HepG2 (cell line): ENCODE results near the gene ZNF333. TPM values are rescaled to one million over a fixed set of nuclear protein-coding genes. Genes with fewer than 3 reads are reported as not detected.

Source experiments
- ATAC-seq: fragments of 200-7000 bp; cut with Tn5 transposase; 3 replicates; pipeline ENCODE4 v1.9.1; 2020; ENCODE audit warnings: mild to moderate bottlenecking, moderate library complexity
- BruUV-seq: library from RNA; stranded (reverse); fragments of 400-500 nt; replicated peaks from 2 replicates; lab custom pipeline; 2021; lab: Mats Ljungman, UMichigan
- CTCF ChIA-PET: fragments of 300-600 bp; formaldehyde crosslinking; extraction: SDS; loops from one replicate; lab custom pipeline; 2021; ENCODE audit warnings: low total read pairs, inconsistent platforms, low intra/inter-chr PET ratio; lab: Yijun Ruan, JAX
- POLR2A ChIA-PET: fragments of 350-600 bp; sonication (Branson Sonifier 250); formaldehyde crosslinking; loops from one replicate; lab custom pipeline; 2020; ENCODE audit warnings: antibody characterized with exemption, inconsistent platforms; lab: Yijun Ruan, JAX
- DNase-seq: peaks from one replicate; pipeline ENCODE4 v3.0.0-alpha.2; 2015; ENCODE audit warnings: low spot score
- FAIRE-seq: peaks from 3 replicates; lab custom pipeline; 2011; peaks lifted over from hg19 to GRCh38; lab: Jason Lieb, UNC
- H2AFZ ChIP-seq: one replicate; pipeline ENCODE4 v1.6.1; 2011; ENCODE audit warnings: low read length, inconsistent platforms
- H3K27ac ChIP-seq: fragments of 300-600 bp; 3 replicates; pipeline ENCODE4 v1.8.0; 2011; ENCODE audit warnings: mixed run types, mild to moderate bottlenecking, mixed read lengths, low read length, inconsistent platforms; ENCODE audit not compliant: insufficient read depth; ENCODE audit errors: extremely low read length
- H3K27me3 ChIP-seq, 2 experiments: fragments of 200-600 bp in 1 of 2; 2 replicates in 1 of 2; 3 replicates in 1 of 2; pipeline versions ENCODE4 v1.6.0 to v1.8.0; 2011; ENCODE audit warnings: low read length in 2 of 2, mild to moderate bottlenecking in 2 of 2, moderate library complexity in 2 of 2, inconsistent platforms in 1 of 2; ENCODE audit not compliant: insufficient read depth in 2 of 2, control insufficient read depth in 1 of 2
- H3K36me3 ChIP-seq, 2 experiments: fragments of 200-600 bp in 1 of 2; replicated peaks in 1 of 2; 2 replicates in 1 of 2; 3 replicates in 1 of 2; pipeline versions ENCODE4 v1.5.1 to v1.8.0; 2011; ENCODE audit warnings: low read length in 2 of 2, inconsistent platforms in 1 of 2; ENCODE audit not compliant: insufficient read depth in 2 of 2, control insufficient read depth in 1 of 2
- H3K4me1 ChIP-seq: 2 replicates; pipeline ENCODE4 v1.5.1; 2012; ENCODE audit warnings: low read length, inconsistent platforms; ENCODE audit not compliant: insufficient read depth
- H3K4me2 ChIP-seq: 2 replicates; pipeline ENCODE4 v1.6.0; 2011; ENCODE audit warnings: low read depth, low read length, inconsistent platforms
- H3K4me3 ChIP-seq, 3 experiments: fragments of 200-600 bp in 1 of 3; sonication (generic), shearing (Covaris generic) in 1 of 3; replicated peaks in 1 of 3; 2 replicates each; pipeline ENCODE4 v1.5.1; 2011 to 2016; ENCODE audit warnings: low read length in 3 of 3, inconsistent platforms in 2 of 3, low read depth in 2 of 3, mild to moderate bottlenecking in 2 of 3, control low read depth in 1 of 3, mixed read lengths in 1 of 3; ENCODE audit not compliant: insufficient read depth in 1 of 3
- H3K79me2 ChIP-seq: one replicate; pipeline ENCODE4 v1.6.1; 2011; ENCODE audit warnings: low read length, inconsistent platforms; ENCODE audit not compliant: insufficient read depth
- H3K9ac ChIP-seq: 2 replicates; pipeline ENCODE4 v1.6.0; 2011; ENCODE audit warnings: mild to moderate bottlenecking, low read depth, low read length, inconsistent platforms; ENCODE audit not compliant: insufficient read depth
- H3K9me3 ChIP-seq: 2 replicates; pipeline ENCODE4 v1.5.1; 2012; ENCODE audit warnings: mild to moderate bottlenecking, low read length
- H4K20me1 ChIP-seq: 2 replicates; pipeline ENCODE4 v1.6.0; 2011; ENCODE audit warnings: inconsistent platforms, mild to moderate bottlenecking, low read length, moderate library complexity; ENCODE audit not compliant: insufficient read depth
- ATF7 ChIP-seq, 2 experiments: fragments of 450-650 bp in 1 of 2; sonication (generic) in 1 of 2; formaldehyde crosslinking in 1 of 2; IDR thresholded peaks; 2 replicates each; pipeline versions ENCODE4 v1.4.0 to v1.6.1; 2016 to 2020; ENCODE audit warnings: antibody characterized with exemption in 1 of 2, mild to moderate bottlenecking in 1 of 2, missing genetic modification reagents in 1 of 2
- ERF ChIP-seq: IDR thresholded peaks from 2 replicates; pipeline ENCODE4 v1.6.1; 2018; ENCODE audit warnings: missing biosample characterization, missing genetic modification reagents
- MEIS1 ChIP-seq: sonication (generic); formaldehyde crosslinking; IDR thresholded peaks from 2 replicates; pipeline ENCODE4 v1.9.0; 2021; ENCODE audit warnings: mild to moderate bottlenecking, missing genetic modification reagents, moderate library complexity, borderline replicate concordance
- SNAI1 ChIP-seq: sonication (generic); formaldehyde crosslinking; IDR thresholded peaks from 2 replicates; pipeline ENCODE4 v1.5.0; 2020; ENCODE audit warnings: mild to moderate bottlenecking, missing genetic modification reagents, borderline replicate concordance
- ZC3H4 ChIP-seq: sonication (generic); formaldehyde crosslinking; IDR thresholded peaks from 2 replicates; pipeline ENCODE4 v1.4.0; 2020; ENCODE audit warnings: missing genetic modification reagents, borderline replicate concordance
- ZFP41 ChIP-seq: sonication (generic); formaldehyde crosslinking; IDR thresholded peaks from 2 replicates; pipeline ENCODE4 v1.4.0; 2020; ENCODE audit warnings: mild to moderate bottlenecking, missing genetic modification reagents, borderline replicate concordance
- ZNF12 ChIP-seq: sonication (generic); formaldehyde crosslinking; IDR thresholded peaks from 2 replicates; pipeline ENCODE4 v1.5.0; 2020; ENCODE audit warnings: missing genetic modification reagents
- ZNF224 ChIP-seq: sonication (generic); formaldehyde crosslinking; IDR thresholded peaks from 2 replicates; pipeline ENCODE4 v1.5.0; 2020; ENCODE audit warnings: mild to moderate bottlenecking, missing genetic modification reagents
- ZNF251 ChIP-seq: sonication (generic); formaldehyde crosslinking; IDR thresholded peaks from 2 replicates; pipeline ENCODE4 v1.9.0; 2021; ENCODE audit warnings: mild to moderate bottlenecking, missing genetic modification reagents
- ZNF318 ChIP-seq: sonication (generic); formaldehyde crosslinking; IDR thresholded peaks from 2 replicates; pipeline ENCODE4 v1.4.0; 2020; ENCODE audit warnings: mild to moderate bottlenecking, missing genetic modification reagents
- ZNF557 ChIP-seq: sonication (generic); formaldehyde crosslinking; IDR thresholded peaks from 2 replicates; pipeline ENCODE4 v1.4.0; 2020; ENCODE audit warnings: missing genetic modification reagents
- WGBS: methylation state at CpG from one replicate; pipeline ENCODE4 v1.1.6; 2017; ENCODE audit warnings: low lambda C conversion rate; 5-methylcytosine and 5-hydroxymethylcytosine counted together
- in situ Hi-C: cut with HindIII; loops from 2 replicates; pipeline ENCODE4 v1.10.0; 2017; ENCODE audit warnings: low pct_unique_long_range_greater_than_20kb; ENCODE audit not compliant: extremely low pct_ligation_motif_present
- intact Hi-C: fragments of 100-400 bp; cut with micrococcal nuclease; formaldehyde crosslinking; loops from one replicate; pipeline ENCODE4 v1.10.0; 2022; ENCODE audit not compliant: unreplicated experiment
- polyA plus RNA-seq, 8 experiments: library from polyadenylated mRNA; depleted of rRNA in 3 of 8; stranded (reverse) in 7 of 8; unstranded in 1 of 8; fragments of >200 nt; fragmentation: Illumina TruSeq in 4 of 8; extraction: Trizol in 4 of 8; gene quantifications; 2 replicates each; pipeline versions ENCODE4 v1.2.1 to v1.2.3, GENCODE V29; 2011 to 2016; ENCODE audit warnings: low read depth in 4 of 8, missing spikeins in 1 of 8, mixed read lengths in 1 of 8; ENCODE audit not compliant: insufficient read depth in 1 of 8
- total RNA-seq, 5 experiments: library from RNA; depleted of rRNA; stranded (reverse); fragments of >200 nt; fragmentation: Illumina TruSeq; extraction: Trizol; gene quantifications; 2 replicates each; pipeline ENCODE4 v1.2.3, GENCODE V29; 2016; ENCODE audit warnings: low read depth in 1 of 5
- TF ChIP-seq, protein P1 (sequence below): sonication (generic); formaldehyde crosslinking; IDR thresholded peaks from 2 replicates; pipeline ENCODE4 v1.5.1; 2020; ENCODE audit warnings: missing genetic modification reagents, mild to moderate bottlenecking, borderline replicate concordance
- TF ChIP-seq, protein P2 (sequence below): sonication (generic); formaldehyde crosslinking; IDR thresholded peaks from 2 replicates; pipeline ENCODE4 v1.5.0; 2020; ENCODE audit warnings: missing genetic modification reagents

The ZNF333 gene
- total and polyA plus RNA-seq, 2 of the 13 experiments (the other 11 are each of a cell fraction or from before 2014, with no cell fraction given) = 3.4 to 6.4 TPM

DNA sequence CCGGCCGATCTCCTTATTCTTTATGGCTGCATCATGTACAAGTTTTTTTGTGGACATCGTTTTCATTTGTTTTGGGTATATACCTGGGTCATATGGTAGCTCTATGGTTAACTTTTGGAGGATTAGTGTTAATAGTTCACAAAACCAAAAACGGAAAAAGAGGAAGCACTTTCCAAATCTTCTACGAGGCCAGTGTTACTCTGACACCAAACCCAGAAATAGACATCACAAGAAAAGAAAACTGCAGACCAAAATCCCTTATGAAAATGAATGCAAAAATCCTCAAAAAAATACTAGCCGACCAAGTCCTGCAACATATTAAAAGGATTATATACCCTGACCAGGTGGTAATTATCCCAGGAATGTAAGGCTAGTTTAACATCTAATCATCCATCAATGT is 58.8 kb downstream of the ZNF333 start (continued):
- TF ChIP-seq, protein P1, sequence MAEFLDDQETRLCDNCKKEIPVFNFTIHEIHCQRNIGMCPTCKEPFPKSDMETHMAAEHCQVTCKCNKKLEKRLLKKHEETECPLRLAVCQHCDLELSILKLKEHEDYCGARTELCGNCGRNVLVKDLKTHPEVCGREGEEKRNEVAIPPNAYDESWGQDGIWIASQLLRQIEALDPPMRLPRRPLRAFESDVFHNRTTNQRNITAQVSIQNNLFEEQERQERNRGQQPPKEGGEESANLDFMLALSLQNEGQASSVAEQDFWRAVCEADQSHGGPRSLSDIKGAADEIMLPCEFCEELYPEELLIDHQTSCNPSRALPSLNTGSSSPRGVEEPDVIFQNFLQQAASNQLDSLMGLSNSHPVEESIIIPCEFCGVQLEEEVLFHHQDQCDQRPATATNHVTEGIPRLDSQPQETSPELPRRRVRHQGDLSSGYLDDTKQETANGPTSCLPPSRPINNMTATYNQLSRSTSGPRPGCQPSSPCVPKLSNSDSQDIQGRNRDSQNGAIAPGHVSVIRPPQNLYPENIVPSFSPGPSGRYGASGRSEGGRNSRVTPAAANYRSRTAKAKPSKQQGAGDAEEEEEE (CRISPR knock-in tag) = no peak
- TF ChIP-seq ZNF224 (CRISPR knock-in tag) (no peak), MEIS1 (CRISPR knock-in tag) (no peak), ZNF251 (CRISPR knock-in tag) (no peak), ZFP41 (CRISPR knock-in tag) (no peak), ATF7 (IDR thresholded peaks at IDR 0.05) (no peak), ATF7 (CRISPR knock-in tag; IDR thresholded peaks at IDR 0.05) (no peak)

DNA sequence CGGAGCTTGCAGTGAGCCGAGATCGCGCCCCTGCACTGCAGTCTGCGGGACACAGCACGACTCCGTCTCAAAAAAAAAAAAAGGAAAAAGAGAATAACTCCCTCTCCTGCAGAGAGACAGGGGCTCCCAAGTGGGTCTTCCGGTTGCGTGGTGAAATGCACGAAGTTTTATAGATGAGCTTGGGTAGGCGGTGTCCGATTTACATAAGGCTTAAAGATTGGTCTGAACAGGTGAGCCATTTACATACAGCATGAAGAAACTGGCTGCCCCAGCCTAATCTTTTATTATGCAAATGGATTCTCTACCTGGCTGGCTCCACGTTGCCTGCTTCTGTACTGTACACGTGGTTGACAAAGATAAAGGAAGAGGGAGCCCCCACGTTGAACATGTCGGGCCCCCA is 69.0 kb downstream of the ZNF333 start:
- no peaks in the 10 kb centered on the region for H3K79me2 ChIP-seq
- ATAC-seq = no peak
- intact Hi-C loops = no loop called here
- WGBS = 19% methylated on average over 16 of the region's 16 CpGs
- no peak overlapping the region for H2AFZ ChIP-seq
- no peak for FAIRE-seq
- H3K4me1 ChIP-seq = no peaks in the 10 kb centered on the region
- no peaks in the 10 kb centered on the region for H3K9me3 ChIP-seq
- no peak overlapping the region for H3K27ac ChIP-seq
- H4K20me1 ChIP-seq = no peaks in the 10 kb centered on the region
- BruUV-seq = no TSS peak
- no peak for DNase-seq
- no peak overlapping the region for H3K9ac ChIP-seq
- no peak overlapping the region for H3K4me3 ChIP-seq
- H3K27me3 ChIP-seq = peaks cover 1 to 5% of the 10 kb centered on the region in 2 experiments; a peak in 3 of 5 replicates
- POLR2A ChIA-PET = no interaction called here
- no peaks in the 10 kb centered on the region for H3K36me3 ChIP-seq
- no peak overlapping the region for H3K4me2 ChIP-seq
- CTCF ChIA-PET = no interaction called here
- in situ Hi-C loops = no loop called here
- TF ChIP-seq ERF (CRISPR knock-in tag) (no peak), ZNF12 (no peak), ZNF318 (CRISPR knock-in tag) (no peak), SNAI1 (CRISPR knock-in tag) (no peak), ZNF557 (CRISPR knock-in tag) (no peak), ZC3H4 (CRISPR knock-in tag) (no peak)
- TF ChIP-seq, protein P2, sequence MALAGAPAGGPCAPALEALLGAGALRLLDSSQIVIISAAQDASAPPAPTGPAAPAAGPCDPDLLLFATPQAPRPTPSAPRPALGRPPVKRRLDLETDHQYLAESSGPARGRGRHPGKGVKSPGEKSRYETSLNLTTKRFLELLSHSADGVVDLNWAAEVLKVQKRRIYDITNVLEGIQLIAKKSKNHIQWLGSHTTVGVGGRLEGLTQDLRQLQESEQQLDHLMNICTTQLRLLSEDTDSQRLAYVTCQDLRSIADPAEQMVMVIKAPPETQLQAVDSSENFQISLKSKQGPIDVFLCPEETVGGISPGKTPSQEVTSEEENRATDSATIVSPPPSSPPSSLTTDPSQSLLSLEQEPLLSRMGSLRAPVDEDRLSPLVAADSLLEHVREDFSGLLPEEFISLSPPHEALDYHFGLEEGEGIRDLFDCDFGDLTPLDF (CRISPR knock-in tag) = no peak
